Small intestine (tissue), 7 donors: ENCODE measurements around the gene WFDC5. TPM values are rescaled to one million over a fixed set of nuclear protein-coding genes. Genes with fewer than 3 reads are reported as not detected.
"Not testable (repeated sequence)": the region's sequence is repeated elsewhere in the genome, so short reads cannot be mapped to it uniquely, and the experiment has no call there.

Experiments used
- DNase-seq, 2 donors: peaks; one replicate each; pipeline versions ENCODE4 v3.0.0 to v3.0.0-alpha.2; 2013
- FAIRE-seq: peaks from 2 replicates; lab custom pipeline; 2012; peaks lifted over from hg19 to GRCh38; lab: Jason Lieb, UNC
- H3K27ac ChIP-seq, 3 donors: one replicate each; pipeline ENCODE4 v1.5.1; 2013; ENCODE audit warnings: low read length in 2 of 3, mild to moderate bottlenecking in 2 of 3, control low read depth in 1 of 3, inconsistent platforms in 1 of 3, low read depth in 1 of 3, moderate library complexity in 1 of 3
- H3K27me3 ChIP-seq, 3 donors: one replicate each; pipeline ENCODE4 v1.6.1; 2013; ENCODE audit warnings: low read length in 3 of 3, inconsistent platforms in 1 of 3; ENCODE audit not compliant: control insufficient read depth in 3 of 3, insufficient read depth in 3 of 3
- H3K36me3 ChIP-seq, 3 donors: one replicate each; pipeline ENCODE4 v1.6.1; 2013; ENCODE audit warnings: low read length in 3 of 3, inconsistent platforms in 1 of 3, low read depth in 1 of 3, mild to moderate bottlenecking in 1 of 3, moderate library complexity in 1 of 3; ENCODE audit not compliant: control insufficient read depth in 3 of 3, insufficient read depth in 2 of 3
- H3K4me1 ChIP-seq, 3 donors: one replicate each; pipeline ENCODE4 v1.6.1; 2013; ENCODE audit warnings: low read length in 2 of 3, inconsistent platforms in 1 of 3, low read depth in 1 of 3, mild to moderate bottlenecking in 1 of 3, moderate library complexity in 1 of 3; ENCODE audit not compliant: control insufficient read depth in 3 of 3, insufficient read depth in 2 of 3
- H3K4me3 ChIP-seq, 3 donors: one replicate each; pipeline ENCODE4 v1.5.1; 2013; ENCODE audit warnings: low read length in 3 of 3, control low read depth in 1 of 3, inconsistent platforms in 1 of 3, low read depth in 1 of 3, mild to moderate bottlenecking in 1 of 3, moderate library complexity in 1 of 3
- H3K9me3 ChIP-seq, 2 donors: one replicate each; pipeline ENCODE4 v1.6.1; 2013; ENCODE audit warnings: low read depth in 1 of 2, low read length in 1 of 2; ENCODE audit not compliant: control insufficient read depth in 2 of 2, insufficient read depth in 1 of 2
- WGBS, 3 donors: extraction: QIAGEN DNeasy Blood & Tissue Kit; methylation state at CpG; one replicate each; pipeline ENCODE4 v1.1.7; 2013; 5-methylcytosine and 5-hydroxymethylcytosine counted together
- polyA plus RNA-seq, 4 donors: library from polyadenylated mRNA; stranded (reverse) in 3 of 4; unstranded in 1 of 4; fragments of 200-250 nt in 3 of 4; fragments of 120-200 nt in 1 of 4; gene quantifications; one replicate each; pipeline versions ENCODE4 v1.2.1 to v1.2.3, GENCODE V29; 2013
- donor health status: healthy with polysubstance abuse.
- donor health status: control.
- donor health status: control.
- donor health status: Bipolar disorder and iron deficiency.
- donor health status: healthy.

Gene WFDC5
- polyA plus RNA-seq, 4 donors = 0.12 TPM; not detected in 3

DNA sequence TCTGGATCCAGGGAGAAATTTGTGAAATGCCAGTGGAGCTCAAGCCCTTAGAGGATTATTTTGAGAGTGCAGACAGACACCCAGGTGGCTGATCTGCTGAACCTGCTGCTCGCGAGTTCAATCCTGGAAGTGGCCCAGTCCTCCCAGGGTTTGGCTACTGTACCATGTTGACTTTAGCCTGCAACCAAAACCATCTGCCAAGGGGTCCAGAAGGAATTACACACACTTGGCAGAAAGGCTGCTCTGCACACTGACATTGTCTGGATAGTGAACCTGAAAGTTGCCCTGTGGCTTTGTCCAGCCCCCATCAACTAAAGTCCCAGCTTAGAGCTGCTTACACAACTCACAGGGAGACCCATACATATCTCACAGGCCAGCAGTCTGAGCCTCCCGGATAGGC is 38.2 kb upstream of the WFDC5 start:
- FAIRE-seq (no peak), DNase-seq (no peak)
- peaks cover 0 to 10% of the 10 kb centered on the region in 2 donors for H3K9me3 ChIP-seq
- H3K36me3 ChIP-seq = no peaks in the 10 kb centered on the region
- H3K4me3 ChIP-seq = no peak overlapping the region
- H3K27me3 ChIP-seq = peaks cover 0 to 9% (median 5%) of the 10 kb centered on the region in 3 donors
- 87 to 93% (median 90%) methylated on average over 3 of the region's 3 CpGs for WGBS, 3 donors
- H3K4me1 ChIP-seq = peaks cover 0 to 3% (median 2%) of the 10 kb centered on the region in 3 donors
- no peak overlapping the region for H3K27ac ChIP-seq

DNA sequence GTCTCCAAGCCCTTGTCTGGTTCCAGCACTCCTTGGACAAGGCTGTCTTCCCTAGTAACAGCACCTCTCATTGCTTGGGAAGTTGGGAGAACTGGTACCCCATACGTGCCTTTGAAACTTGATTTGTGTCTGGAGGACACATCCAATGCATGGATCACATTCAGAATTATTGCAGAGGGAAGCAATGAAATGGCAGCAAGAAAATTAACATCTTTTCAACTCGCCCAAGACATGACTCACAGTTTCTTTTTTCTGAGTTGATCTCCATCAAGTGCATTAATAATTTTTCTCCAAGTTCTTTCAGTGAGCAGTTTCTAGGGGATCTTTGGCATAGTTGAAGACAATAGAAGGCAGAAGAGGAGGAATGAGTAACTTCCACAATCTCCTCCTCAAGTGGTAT is 37.4 kb upstream of the WFDC5 start:
- DNase-seq (no peak), FAIRE-seq (no peak)
- Histone ChIP-seq H3K4me1 (peaks cover 0 to under 1% (median 0%) of the 10 kb centered on the region in 3 donors), H3K9me3 (peaks cover 0 to 10% of the 10 kb centered on the region in 2 donors), H3K27me3 (peaks cover 0 to 9% (median 5%) of the 10 kb centered on the region in 3 donors), H3K36me3 (no peaks in the 10 kb centered on the region), H3K27ac (no peak overlapping the region), H3K4me3 (no peak overlapping the region)
- WGBS, 3 donors = 67 to 85% (median 77%) methylated on average over 2 of the region's 2 CpGs

DNA sequence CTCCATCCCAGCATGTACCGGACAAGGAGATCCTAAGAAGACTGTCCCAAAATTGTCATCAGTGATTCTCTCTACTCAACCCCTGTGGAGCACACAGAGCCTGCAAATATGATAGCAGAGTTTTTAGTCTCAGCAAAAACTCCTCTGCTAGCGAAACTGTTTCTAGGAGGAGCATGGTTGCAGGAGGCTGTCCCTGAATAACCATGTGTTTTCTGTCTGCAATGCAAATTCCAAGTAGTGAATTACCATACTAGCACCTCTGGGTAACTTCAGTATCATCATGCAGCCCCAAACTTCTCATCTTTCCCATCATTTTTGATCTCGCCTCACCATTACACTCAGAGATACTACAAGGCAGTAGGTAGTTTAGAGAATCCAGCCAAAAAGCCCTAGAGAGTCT is 34.1 kb upstream of the WFDC5 start:
- H3K4me3 ChIP-seq = no peak overlapping the region
- peaks cover 0 to 14% (median 7%) of the 10 kb centered on the region in 3 donors for H3K27me3 ChIP-seq
- no peaks in the 10 kb centered on the region for H3K9me3 ChIP-seq
- 88 to 95% (median 88%) methylated on average over 3 of the region's 3 CpGs for WGBS, 3 donors
- no peaks in the 10 kb centered on the region for H3K36me3 ChIP-seq
- H3K4me1 ChIP-seq = no peaks in the 10 kb centered on the region
- DNase-seq (no peak), FAIRE-seq (no peak)
- H3K27ac ChIP-seq = no peak overlapping the region

DNA sequence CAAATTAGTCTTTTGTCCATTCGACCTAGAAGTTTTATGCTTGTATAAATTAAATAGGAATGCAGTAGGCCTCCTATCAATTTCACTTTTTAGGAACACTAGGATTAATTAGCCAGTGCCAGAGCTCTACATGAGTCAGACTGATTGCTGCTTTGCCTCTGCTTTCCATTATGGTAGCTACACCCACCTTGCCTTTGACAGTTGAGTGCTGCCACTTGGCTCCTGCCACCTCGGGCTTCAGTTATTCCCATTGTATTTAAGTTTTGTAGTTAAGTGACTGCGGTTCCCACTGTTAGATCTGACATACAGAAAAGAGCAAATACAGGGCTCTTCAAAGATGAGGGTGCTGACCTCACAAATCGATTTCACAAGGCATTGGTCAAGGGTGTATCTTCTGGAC is 25.9 kb upstream of the WFDC5 start:
- DNase-seq (no peak), FAIRE-seq (no peak)
- Histone ChIP-seq H3K4me1 (peaks cover 0 to 15% (median 0%) of the 10 kb centered on the region in 3 donors), H3K27ac (no peak overlapping the region), H3K27me3 (peaks cover 0 to 9% (median 6%) of the 10 kb centered on the region in 3 donors), H3K36me3 (no peaks in the 10 kb centered on the region), H3K4me3 (no peak overlapping the region), H3K9me3 (no peaks in the 10 kb centered on the region)
- 74 to 85% (median 76%) methylated on average over 4 of the region's 4 CpGs for WGBS, 3 donors

DNA sequence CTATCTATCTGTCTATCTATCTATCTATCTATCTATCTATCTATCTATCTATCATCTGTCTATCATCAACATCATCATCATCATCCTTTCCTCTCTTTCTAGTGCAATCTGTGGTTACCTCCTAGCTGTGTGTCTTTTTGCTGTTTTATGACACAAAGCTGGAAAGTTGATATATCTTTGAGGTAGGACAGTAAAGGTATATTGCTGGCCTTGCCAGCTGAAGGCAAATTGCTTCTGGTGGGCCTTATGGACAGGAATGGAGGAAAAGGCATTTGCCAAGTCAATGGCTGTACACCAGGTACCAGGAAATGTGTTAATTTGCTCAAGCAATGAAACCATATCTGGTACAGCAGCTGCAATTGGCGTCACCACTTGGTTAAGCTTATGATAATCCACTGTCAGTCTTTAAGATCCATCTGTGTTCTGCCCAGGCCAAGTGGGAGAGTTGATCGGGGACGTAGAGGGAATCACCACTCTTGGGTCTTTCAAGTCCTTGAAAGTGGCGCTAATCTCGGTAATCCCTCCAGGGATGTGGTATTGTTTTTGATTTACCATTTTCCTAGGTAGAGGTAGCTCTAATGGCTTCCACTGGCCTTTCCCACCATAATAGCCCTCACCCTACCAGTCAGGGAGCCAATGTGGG is 24.9 kb upstream of the WFDC5 start:
- H3K4me3 ChIP-seq, H3K36me3 ChIP-seq, H3K9me3 ChIP-seq, H3K27ac ChIP-seq, DNase-seq, FAIRE-seq: not testable (repeated sequence)
- Histone ChIP-seq H3K27me3 (peaks cover 0 to 15% (median 6%) of the 10 kb centered on the region in 3 donors), H3K4me1 (peaks cover 0 to 15% (median 0%) of the 10 kb centered on the region in 3 donors)
- WGBS, 3 donors = 94 to 98% (median 95%) methylated on average over 5 of the region's 5 CpGs

DNA sequence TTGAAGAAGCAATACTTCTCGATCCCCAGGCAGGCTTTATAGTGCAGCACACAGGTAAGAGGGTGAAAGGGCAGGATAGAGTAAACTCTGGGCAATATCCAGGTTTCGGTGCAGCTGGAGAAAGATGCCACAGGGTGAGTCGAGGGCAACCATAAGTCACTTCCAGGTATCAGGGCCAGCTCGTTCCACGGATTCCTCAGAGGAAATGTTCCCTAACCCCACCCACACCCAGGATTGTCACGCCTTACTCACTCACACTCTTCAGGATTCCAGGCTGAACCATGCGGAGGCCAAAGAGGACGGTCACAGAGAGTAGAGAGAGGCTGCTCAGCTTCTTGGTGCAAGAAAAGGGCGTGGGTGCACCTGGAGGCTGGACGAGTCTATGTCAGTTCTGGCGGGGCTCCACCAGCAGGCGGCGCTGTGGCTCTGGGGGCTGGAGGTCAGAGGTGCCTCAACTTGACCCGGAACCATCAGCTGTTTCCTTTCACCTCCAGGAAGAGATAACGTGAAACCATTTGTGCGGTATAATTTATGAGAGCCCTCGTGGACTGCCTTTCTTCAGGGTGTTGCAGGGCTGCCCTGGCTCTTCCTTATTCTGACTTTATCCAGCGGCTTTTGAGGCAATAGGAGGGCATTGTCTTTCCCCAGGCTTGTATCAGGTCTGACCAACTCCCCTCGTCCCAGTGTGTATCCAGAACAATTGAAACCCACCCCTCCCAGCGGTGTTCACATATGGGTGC is 23.8 kb upstream of the WFDC5 start:
- FAIRE-seq = no peak
- peak overlapping the region; percentile 24 to 73 (median 32) for H3K27ac ChIP-seq
- H3K9me3 ChIP-seq = peaks cover 0 to 4% of the 10 kb centered on the region in 2 donors
- no peak overlapping the region for H3K4me3 ChIP-seq
- DNase-seq = peak; percentile 80 to 82
- H3K4me1 ChIP-seq = peaks cover 0 to 15% (median 0%) of the 10 kb centered on the region in 3 donors
- H3K27me3 ChIP-seq = peaks cover 0 to 15% (median 6%) of the 10 kb centered on the region in 3 donors
- WGBS, 3 donors = 19 to 33% (median 23%) methylated on average over 20 of the region's 20 CpGs
- H3K36me3 ChIP-seq = no peaks in the 10 kb centered on the region

GRCh38 chr20:45136911-45137310 is 21.9 kb upstream of the WFDC5 start:
- WGBS, 3 donors = 41 to 72% (median 72%) methylated on average over 2 of the region's 2 CpGs
- Histone ChIP-seq H3K4me3 (no peak overlapping the region), H3K4me1 (peaks cover 0 to 15% (median 0%) of the 10 kb centered on the region in 3 donors), H3K27me3 (peaks cover 0 to 11% (median 0%) of the 10 kb centered on the region in 3 donors), H3K36me3 (no peaks in the 10 kb centered on the region), H3K9me3 (peaks cover 0 to 4% of the 10 kb centered on the region in 2 donors), H3K27ac (no peak overlapping the region)
- DNase-seq (no peak), FAIRE-seq (no peak)

DNA sequence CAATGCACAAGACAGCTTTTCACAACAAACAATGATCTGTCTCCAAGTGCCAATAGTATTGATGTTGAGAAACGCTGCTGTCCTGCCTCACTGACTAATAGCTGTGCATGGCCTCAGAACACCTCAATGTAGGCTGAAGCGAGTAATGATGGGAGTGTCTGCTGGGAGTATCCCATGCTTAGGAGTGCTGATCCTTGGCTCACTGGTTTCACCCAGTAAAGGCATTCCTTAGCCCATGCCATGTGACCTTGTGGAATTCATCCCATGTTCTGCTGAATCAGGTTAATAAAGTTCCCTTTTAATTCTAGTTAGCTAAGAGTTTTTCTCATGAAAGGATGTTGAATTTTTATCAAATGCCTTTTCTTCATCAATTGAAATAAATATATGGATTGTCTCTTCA is 13.1 kb upstream of the WFDC5 start:
- no peak overlapping the region for H3K27ac ChIP-seq
- H3K9me3 ChIP-seq = no peaks in the 10 kb centered on the region
- no peak overlapping the region for H3K4me3 ChIP-seq
- no peak for FAIRE-seq
- H3K4me1 ChIP-seq = no peaks in the 10 kb centered on the region
- H3K36me3 ChIP-seq = no peaks in the 10 kb centered on the region
- peaks cover 0 to 7% (median 0%) of the 10 kb centered on the region in 3 donors for H3K27me3 ChIP-seq
- 53 to 71% (median 64%) methylated on average over 2 of the region's 2 CpGs for WGBS, 3 donors
- DNase-seq = peak; percentile 21 to 39
